Rectal smooth muscle tissue (tissue), 1 donor: ENCODE data around the gene WASL.
"Not testable (repeated sequence)": the region's sequence is repeated elsewhere in the genome, so short reads cannot be mapped to it uniquely, and the experiment has no call there.

Experiments
- H3K27ac ChIP-seq: one replicate; pipeline ENCODE4 v1.7.0; 2013; ENCODE audit warnings: low read depth, low read length, inconsistent platforms
- H3K27me3 ChIP-seq: one replicate; pipeline ENCODE4 v1.7.0; 2013; ENCODE audit warnings: low read length; ENCODE audit not compliant: control insufficient read depth, insufficient read depth
- H3K36me3 ChIP-seq: one replicate; pipeline ENCODE4 v1.7.0; 2013; ENCODE audit warnings: low read length; ENCODE audit not compliant: control insufficient read depth, insufficient read depth
- H3K4me1 ChIP-seq: one replicate; pipeline ENCODE4 v1.7.0; 2013; ENCODE audit warnings: low read length; ENCODE audit not compliant: control insufficient read depth, insufficient read depth
- H3K4me3 ChIP-seq: one replicate; pipeline ENCODE4 v1.7.0; 2013; ENCODE audit warnings: low read length
- H3K9ac ChIP-seq: one replicate; pipeline ENCODE4 v1.7.0; 2013; ENCODE audit warnings: low read length

Gene WASL

GRCh38 chr7:123723913-123724312 is 24.9 kb downstream of the WASL start:
- H3K27ac ChIP-seq: no peak overlapping the region
- no peaks in the 10 kb centered on the region for H3K27me3 ChIP-seq
- H3K4me1 ChIP-seq: peaks cover 22% of the 10 kb centered on the region
- H3K4me3 ChIP-seq: no peak overlapping the region
- no peaks in the 10 kb centered on the region for H3K36me3 ChIP-seq
- H3K9ac ChIP-seq: no peak overlapping the region

GRCh38 chr7:123720527-123720926 is 28.3 kb downstream of the WASL start:
- not testable (repeated sequence) for H3K27ac ChIP-seq, H3K27me3 ChIP-seq, H3K9ac ChIP-seq, H3K36me3 ChIP-seq, H3K4me3 ChIP-seq
- H3K4me1 ChIP-seq: peaks cover 15% of the 10 kb centered on the region

DNA sequence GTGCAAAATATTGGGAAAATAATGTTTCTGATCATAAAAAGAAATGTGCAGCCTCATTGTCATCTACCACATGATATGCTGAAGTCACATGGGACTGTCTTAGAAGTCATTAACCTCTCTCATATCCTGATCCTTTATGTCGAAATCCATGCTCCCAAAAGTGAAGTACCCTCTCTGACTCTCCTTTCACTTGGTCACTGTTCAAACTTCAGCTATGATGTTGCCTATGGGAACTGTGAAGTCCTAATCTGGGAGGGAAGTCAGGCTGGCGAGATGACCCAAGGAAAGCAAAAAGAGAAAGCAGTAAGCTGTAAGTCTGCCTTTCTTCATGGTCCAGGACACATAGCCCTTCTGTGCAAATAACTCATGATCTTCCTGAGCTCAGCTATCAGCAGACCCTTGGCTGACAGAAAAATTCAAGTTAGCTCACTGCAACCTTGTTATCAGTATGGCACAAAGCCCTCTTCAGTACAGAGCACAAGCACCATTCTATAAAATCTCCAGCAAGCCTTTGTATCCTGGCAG is 29.5 kb downstream of the WASL start:
- no peak overlapping the region for H3K4me3 ChIP-seq
- H3K4me1 ChIP-seq: peaks cover 14% of the 10 kb centered on the region
- H3K27me3 ChIP-seq: no peaks in the 10 kb centered on the region
- no peaks in the 10 kb centered on the region for H3K36me3 ChIP-seq
- H3K27ac ChIP-seq: no peak overlapping the region
- no peak overlapping the region for H3K9ac ChIP-seq

- H3K27me3 ChIP-seq: no peaks in the 10 kb centered on the region
- H3K9ac ChIP-seq: no peak overlapping the region
- H3K27ac ChIP-seq: no peak overlapping the region
These were observed 30.0 kb downstream of the WASL start for GRCh38 chr7:123718773-123719172.

DNA sequence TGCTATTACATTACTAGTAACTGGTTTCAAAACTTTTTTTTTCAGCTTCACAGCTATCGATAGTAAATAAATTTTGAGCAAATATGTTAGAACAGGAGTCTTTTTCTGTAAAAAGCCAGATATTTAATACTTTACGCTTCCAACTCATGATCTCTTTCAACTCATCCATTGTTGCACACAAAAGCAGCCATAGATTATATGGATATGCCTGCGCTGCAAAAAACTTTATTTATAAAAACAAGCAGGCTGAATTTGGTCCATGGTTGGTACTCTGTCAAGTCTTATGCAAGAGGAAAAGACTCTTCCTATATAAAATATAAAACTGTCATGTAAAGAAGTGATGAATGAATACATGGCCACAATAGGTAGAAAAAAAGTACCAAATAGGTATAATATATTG is 31.1 kb downstream of the WASL start:
- peaks cover 2% of the 10 kb centered on the region for H3K4me1 ChIP-seq
- no peaks in the 10 kb centered on the region for H3K27me3 ChIP-seq
- H3K9ac ChIP-seq: no peak overlapping the region
- H3K4me3 ChIP-seq: no peak overlapping the region
- no peak overlapping the region for H3K27ac ChIP-seq
- H3K36me3 ChIP-seq: no peaks in the 10 kb centered on the region

More at GRCh38 chr7:123718773-123719172, 30.0 kb downstream of the WASL start:
- Histone ChIP-seq H3K36me3 (no peaks in the 10 kb centered on the region), H3K4me3 (no peak overlapping the region), H3K4me1 (peaks cover 12% of the 10 kb centered on the region)

- H3K9ac ChIP-seq: no peak overlapping the region
- no peaks in the 10 kb centered on the region for H3K27me3 ChIP-seq
- peaks cover 2% of the 10 kb centered on the region for H3K4me1 ChIP-seq
- no peak overlapping the region for H3K4me3 ChIP-seq
- H3K36me3 ChIP-seq: no peaks in the 10 kb centered on the region
- H3K27ac ChIP-seq: no peak overlapping the region
These were observed 31.9 kb downstream of the WASL start for GRCh38 chr7:123716877-123717276.

DNA sequence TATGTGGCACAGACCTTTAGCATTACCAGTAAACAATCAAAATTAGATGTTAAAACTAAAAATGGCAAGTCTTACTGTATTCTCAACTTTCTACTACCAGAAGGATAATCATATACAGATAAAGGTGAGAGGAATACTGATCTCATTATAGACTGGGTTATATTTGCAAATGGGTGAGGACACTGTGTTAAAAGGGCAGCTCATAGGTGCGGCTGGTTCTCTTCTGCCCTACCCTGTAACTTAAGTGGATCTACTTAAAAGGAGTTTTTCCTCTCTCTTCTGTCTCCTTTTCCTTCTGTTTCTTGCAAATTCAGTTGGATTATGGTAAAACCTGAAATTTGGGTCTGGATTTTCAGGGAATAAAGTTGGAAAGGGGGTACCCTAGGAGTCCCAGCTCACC is 33.0 kb downstream of the WASL start:
- Histone ChIP-seq H3K27ac (no peak overlapping the region), H3K4me1 (peaks cover 2% of the 10 kb centered on the region), H3K27me3 (no peaks in the 10 kb centered on the region)

GRCh38 chr7:123715198-123715597 is 33.6 kb downstream of the WASL start:
- Histone ChIP-seq H3K9ac (no peak overlapping the region), H3K4me1 (peaks cover 2% of the 10 kb centered on the region), H3K27ac (no peak overlapping the region), H3K27me3 (no peaks in the 10 kb centered on the region), H3K4me3 (no peak overlapping the region), H3K36me3 (no peaks in the 10 kb centered on the region)

More for the DNA sequence above, 33.0 kb downstream of the WASL start:
- no peak overlapping the region for H3K9ac ChIP-seq
- no peaks in the 10 kb centered on the region for H3K36me3 ChIP-seq
- H3K4me3 ChIP-seq: no peak overlapping the region

- H3K9ac ChIP-seq: no peak overlapping the region
- no peak overlapping the region for H3K4me3 ChIP-seq
- H3K4me1 ChIP-seq: peaks cover 2% of the 10 kb centered on the region
- no peaks in the 10 kb centered on the region for H3K36me3 ChIP-seq
- H3K27me3 ChIP-seq: no peaks in the 10 kb centered on the region
- no peak overlapping the region for H3K27ac ChIP-seq
These were observed 34.3 kb downstream of the WASL start for GRCh38 chr7:123714296-123715080.

DNA sequence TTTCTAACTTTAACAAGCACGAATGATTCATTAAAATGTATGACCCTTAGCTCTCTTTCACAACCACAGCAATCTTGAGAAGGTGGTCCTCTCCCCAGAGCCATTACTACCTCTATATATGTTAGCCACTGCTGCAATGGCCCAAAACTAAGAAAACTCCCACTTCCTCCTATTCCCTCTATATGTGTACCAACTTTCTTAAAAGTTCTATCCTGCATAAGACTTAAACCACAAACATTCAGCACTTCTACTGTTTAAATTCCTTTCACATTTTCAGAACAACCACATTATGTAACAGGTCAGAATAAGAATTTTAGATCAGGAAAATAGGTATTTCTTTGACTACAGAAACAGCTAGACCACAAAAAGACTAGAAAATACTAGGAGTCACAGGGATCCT is 36.2 kb downstream of the WASL start:
- Histone ChIP-seq H3K27me3 (no peaks in the 10 kb centered on the region), H3K36me3 (no peaks in the 10 kb centered on the region), H3K4me3 (no peak overlapping the region), H3K9ac (no peak overlapping the region), H3K4me1 (no peaks in the 10 kb centered on the region), H3K27ac (no peak overlapping the region)

DNA sequence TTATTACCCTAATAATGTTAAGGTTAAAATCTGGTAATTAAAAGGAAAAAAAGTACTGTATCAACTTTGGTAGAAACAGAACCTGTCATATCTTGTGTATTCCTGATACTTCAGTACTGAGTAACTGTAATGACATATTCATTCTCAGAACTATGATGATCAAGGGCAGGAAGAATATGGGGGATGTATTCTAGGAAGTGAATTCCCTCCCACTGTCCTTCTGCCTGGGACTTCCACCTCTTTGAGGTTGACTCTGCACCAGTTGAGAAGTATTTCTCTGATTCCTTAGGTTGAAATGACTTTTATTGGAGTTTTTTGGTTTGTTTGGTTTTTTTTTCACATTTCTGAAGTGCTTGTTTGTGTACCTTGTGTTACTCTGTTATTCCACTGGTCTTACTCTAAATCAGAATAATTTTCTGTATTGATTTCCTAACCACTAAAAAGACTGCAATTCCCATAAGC is 36.9 kb downstream of the WASL start:
- no peak overlapping the region for H3K4me3 ChIP-seq
- no peaks in the 10 kb centered on the region for H3K27me3 ChIP-seq
- H3K9ac ChIP-seq: no peak overlapping the region
- no peaks in the 10 kb centered on the region for H3K4me1 ChIP-seq
- no peak overlapping the region for H3K27ac ChIP-seq
- no peaks in the 10 kb centered on the region for H3K36me3 ChIP-seq

- no peak overlapping the region for H3K9ac ChIP-seq
These were observed 38.1 kb downstream of the WASL start for GRCh38 chr7:123710683-123711082.

GRCh38 chr7:123709525-123709924 is 39.3 kb downstream of the WASL start:
- Histone ChIP-seq H3K27ac (no peak overlapping the region), H3K9ac (no peak overlapping the region), H3K36me3 (peaks cover 4% of the 10 kb centered on the region), H3K27me3 (no peaks in the 10 kb centered on the region), H3K4me3 (no peak overlapping the region), H3K4me1 (no peaks in the 10 kb centered on the region)

More at GRCh38 chr7:123710683-123711082, 38.1 kb downstream of the WASL start:
- no peak overlapping the region for H3K27ac ChIP-seq
- no peaks in the 10 kb centered on the region for H3K27me3 ChIP-seq
- H3K4me1 ChIP-seq: no peaks in the 10 kb centered on the region
- H3K36me3 ChIP-seq: peaks cover under 1% of the 10 kb centered on the region
- H3K4me3 ChIP-seq: no peak overlapping the region
